Brain microvascular endothelial cell (primary cell): ENCODE results near the gene CCR5AS.

Source experiments
- DNase-seq: peaks from one replicate; pipeline ENCODE4 v3.0.0-alpha.2; 2020
- H3K27ac ChIP-seq: fragments of 250-450 bp; sonication (Bioruptor Pico); 2 replicates; pipeline ENCODE4 v1.5.1; 2020; ENCODE audit warnings: mild to moderate bottlenecking, moderate library complexity
- H3K27me3 ChIP-seq: fragments of 250-450 bp; sonication (Bioruptor Pico); replicated peaks from 2 replicates; pipeline ENCODE4 v1.5.1; 2020; ENCODE audit warnings: mild to moderate bottlenecking
- H3K36me3 ChIP-seq: fragments of 250-450 bp; sonication (Bioruptor Pico); replicated peaks from 2 replicates; pipeline ENCODE4 v1.5.1; 2020; ENCODE audit warnings: mild to moderate bottlenecking
- H3K4me3 ChIP-seq: 2 replicates; pipeline ENCODE4 v1.5.1; 2011; ENCODE audit warnings: low read depth, mild to moderate bottlenecking, control low read depth, low read length, moderate library complexity
- in situ Hi-C: cut with HindIII; loops from 2 replicates; pipeline ENCODE4 v1.10.0; 2017; ENCODE audit warnings: low sequenced_read_pairs, low pct_ligation_motif_present
- TF ChIP-seq, protein P1 (sequence below): IDR thresholded peaks from 2 replicates; pipeline ENCODE4 v1.5.1; 2011; ENCODE audit warnings: low read depth, mild to moderate bottlenecking, moderate library complexity, low read length, control low read depth, inconsistent platforms; ENCODE audit errors: missing control alignments

The CCR5AS gene

DNA sequence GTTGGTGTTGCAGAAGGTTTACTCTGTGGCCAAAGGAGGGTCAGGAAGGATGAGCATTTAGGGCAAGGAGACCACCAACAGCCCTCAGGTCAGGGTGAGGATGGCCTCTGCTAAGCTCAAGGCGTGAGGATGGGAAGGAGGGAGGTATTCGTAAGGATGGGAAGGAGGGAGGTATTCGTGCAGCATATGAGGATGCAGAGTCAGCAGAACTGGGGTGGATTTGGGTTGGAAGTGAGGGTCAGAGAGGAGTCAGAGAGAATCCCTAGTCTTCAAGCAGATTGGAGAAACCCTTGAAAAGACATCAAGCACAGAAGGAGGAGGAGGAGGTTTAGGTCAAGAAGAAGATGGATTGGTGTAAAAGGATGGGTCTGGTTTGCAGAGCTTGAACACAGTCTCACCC lies 32.1 kb downstream of the CCR5AS start:
- in situ Hi-C loops, result no loop called here
- TF ChIP-seq, protein P1, sequence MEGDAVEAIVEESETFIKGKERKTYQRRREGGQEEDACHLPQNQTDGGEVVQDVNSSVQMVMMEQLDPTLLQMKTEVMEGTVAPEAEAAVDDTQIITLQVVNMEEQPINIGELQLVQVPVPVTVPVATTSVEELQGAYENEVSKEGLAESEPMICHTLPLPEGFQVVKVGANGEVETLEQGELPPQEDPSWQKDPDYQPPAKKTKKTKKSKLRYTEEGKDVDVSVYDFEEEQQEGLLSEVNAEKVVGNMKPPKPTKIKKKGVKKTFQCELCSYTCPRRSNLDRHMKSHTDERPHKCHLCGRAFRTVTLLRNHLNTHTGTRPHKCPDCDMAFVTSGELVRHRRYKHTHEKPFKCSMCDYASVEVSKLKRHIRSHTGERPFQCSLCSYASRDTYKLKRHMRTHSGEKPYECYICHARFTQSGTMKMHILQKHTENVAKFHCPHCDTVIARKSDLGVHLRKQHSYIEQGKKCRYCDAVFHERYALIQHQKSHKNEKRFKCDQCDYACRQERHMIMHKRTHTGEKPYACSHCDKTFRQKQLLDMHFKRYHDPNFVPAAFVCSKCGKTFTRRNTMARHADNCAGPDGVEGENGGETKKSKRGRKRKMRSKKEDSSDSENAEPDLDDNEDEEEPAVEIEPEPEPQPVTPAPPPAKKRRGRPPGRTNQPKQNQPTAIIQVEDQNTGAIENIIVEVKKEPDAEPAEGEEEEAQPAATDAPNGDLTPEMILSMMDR, result no peak
- Histone ChIP-seq H3K27me3 (peaks cover 23% of the 10 kb centered on the region), H3K36me3 (no peaks in the 10 kb centered on the region), H3K27ac (no peak overlapping the region), H3K4me3 (no peak overlapping the region)
- no peak for DNase-seq

DNA sequence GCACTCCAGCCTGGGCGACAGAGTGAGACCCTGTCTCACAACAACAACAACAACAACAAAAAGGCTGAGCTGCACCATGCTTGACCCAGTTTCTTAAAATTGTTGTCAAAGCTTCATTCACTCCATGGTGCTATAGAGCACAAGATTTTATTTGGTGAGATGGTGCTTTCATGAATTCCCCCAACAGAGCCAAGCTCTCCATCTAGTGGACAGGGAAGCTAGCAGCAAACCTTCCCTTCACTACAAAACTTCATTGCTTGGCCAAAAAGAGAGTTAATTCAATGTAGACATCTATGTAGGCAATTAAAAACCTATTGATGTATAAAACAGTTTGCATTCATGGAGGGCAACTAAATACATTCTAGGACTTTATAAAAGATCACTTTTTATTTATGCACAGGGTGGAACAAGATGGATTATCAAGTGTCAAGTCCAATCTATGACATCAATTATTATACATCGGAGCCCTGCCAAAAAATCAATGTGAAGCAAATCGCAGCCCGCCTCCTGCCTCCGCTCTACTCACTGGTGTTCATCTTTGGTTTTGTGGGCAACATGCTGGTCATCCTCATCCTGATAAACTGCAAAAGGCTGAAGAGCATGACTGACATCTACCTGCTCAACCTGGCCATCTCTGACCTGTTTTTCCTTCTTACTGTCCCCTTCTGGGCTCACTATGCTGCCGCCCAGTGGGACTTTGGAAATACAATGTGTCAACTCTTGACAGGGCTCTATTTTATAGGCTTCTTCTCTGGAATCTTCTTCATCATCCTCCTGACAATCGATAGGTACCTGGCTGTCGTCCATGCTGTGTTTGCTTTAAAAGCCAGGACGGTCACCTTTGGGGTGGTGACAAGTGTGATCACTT lies 34.1 kb downstream of the CCR5AS start:
- in situ Hi-C loops, result no loop called here
- Histone ChIP-seq H3K36me3 (no peaks in the 10 kb centered on the region), H3K27me3 (peaks cover 35% of the 10 kb centered on the region), H3K4me3 (no peak overlapping the region), H3K27ac (no peak overlapping the region)
- DNase-seq, result peak; percentile 9
- TF ChIP-seq, protein P1, result peak; percentile 78

DNA sequence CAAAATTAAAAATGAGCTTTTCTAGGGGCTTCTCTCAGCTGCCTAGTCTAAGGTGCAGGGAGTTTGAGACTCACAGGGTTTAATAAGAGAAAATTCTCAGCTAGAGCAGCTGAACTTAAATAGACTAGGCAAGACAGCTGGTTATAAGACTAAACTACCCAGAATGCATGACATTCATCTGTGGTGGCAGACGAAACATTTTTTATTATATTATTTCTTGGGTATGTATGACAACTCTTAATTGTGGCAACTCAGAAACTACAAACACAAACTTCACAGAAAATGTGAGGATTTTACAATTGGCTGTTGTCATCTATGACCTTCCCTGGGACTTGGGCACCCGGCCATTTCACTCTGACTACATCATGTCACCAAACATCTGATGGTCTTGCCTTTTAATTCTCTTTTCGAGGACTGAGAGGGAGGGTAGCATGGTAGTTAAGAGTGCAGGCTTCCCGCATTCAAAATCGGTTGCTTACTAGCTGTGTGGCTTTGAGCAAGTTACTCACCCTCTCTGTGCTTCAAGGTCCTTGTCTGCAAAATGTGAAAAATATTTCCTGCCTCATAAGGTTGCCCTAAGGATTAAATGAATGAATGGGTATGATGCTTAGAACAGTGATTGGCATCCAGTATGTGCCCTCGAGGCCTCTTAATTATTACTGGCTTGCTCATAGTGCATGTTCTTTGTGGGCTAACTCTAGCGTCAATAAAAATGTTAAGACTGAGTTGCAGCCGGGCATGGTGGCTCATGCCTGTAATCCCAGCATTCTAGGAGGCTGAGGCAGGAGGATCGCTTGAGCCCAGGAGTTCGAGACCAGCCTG lies 35.1 kb downstream of the CCR5AS start:
- no peaks in the 10 kb centered on the region for H3K36me3 ChIP-seq
- DNase-seq, result no peak
- peaks cover 33% of the 10 kb centered on the region for H3K27me3 ChIP-seq
- TF ChIP-seq, protein P1, result no peak
- H3K4me3 ChIP-seq, result no peak overlapping the region
- no peak overlapping the region for H3K27ac ChIP-seq
- in situ Hi-C loops, result no loop called here

DNA sequence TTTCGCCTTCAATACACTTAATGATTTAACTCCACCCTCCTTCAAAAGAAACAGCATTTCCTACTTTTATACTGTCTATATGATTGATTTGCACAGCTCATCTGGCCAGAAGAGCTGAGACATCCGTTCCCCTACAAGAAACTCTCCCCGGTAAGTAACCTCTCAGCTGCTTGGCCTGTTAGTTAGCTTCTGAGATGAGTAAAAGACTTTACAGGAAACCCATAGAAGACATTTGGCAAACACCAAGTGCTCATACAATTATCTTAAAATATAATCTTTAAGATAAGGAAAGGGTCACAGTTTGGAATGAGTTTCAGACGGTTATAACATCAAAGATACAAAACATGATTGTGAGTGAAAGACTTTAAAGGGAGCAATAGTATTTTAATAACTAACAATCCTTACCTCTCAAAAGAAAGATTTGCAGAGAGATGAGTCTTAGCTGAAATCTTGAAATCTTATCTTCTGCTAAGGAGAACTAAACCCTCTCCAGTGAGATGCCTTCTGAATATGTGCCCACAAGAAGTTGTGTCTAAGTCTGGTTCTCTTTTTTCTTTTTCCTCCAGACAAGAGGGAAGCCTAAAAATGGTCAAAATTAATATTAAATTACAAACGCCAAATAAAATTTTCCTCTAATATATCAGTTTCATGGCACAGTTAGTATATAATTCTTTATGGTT lies 35.9 kb downstream of the CCR5AS start, which contains the start of gene CCR5:
TSS of gene CCR5 (plus strand) at position 108 of the 680 bp plus-strand sequence. CDS start 1,957 bp downstream, outside the sequence.
- no peak within 1 kb of the TSS for H3K27ac ChIP-seq
- no peaks in the 10 kb centered on the region for H3K36me3 ChIP-seq
- no peak for DNase-seq
- TF ChIP-seq, protein P1, result no peak
- H3K4me3 ChIP-seq, result no peak within 1 kb of the TSS
- in situ Hi-C loops, result no loop called here
- H3K27me3 ChIP-seq, result peaks cover 34% of the 10 kb centered on the region

DNA sequence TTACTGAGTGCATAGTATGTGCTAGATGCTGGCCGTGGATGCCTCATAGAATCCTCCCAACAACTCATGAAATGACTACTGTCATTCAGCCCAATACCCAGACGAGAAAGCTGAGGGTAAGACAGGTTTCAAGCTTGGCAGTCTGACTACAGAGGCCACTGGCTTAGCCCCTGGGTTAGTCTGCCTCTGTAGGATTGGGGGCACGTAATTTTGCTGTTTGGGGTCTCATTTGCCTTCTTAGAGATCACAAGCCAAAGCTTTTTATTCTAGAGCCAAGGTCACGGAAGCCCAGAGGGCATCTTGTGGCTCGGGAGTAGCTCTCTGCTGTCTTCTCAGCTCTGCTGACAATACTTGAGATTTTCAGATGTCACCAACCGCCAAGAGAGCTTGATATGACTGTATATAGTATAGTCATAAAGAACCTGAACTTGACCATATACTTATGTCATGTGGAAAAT lies 37.2 kb downstream of the CCR5AS start:
- peaks cover 30% of the 10 kb centered on the region for H3K27me3 ChIP-seq
- DNase-seq, result no peak

More for the DNA sequence above, 37.2 kb downstream of the CCR5AS start:
- Histone ChIP-seq H3K4me3 (no peak overlapping the region), H3K36me3 (no peaks in the 10 kb centered on the region), H3K27ac (no peak overlapping the region)
- in situ Hi-C loops, result no loop called here
- TF ChIP-seq, protein P1, result no peak
